K562 (cell line): ENCODE data around the gene CCDC141. TPM values are rescaled to one million over a fixed set of nuclear protein-coding genes. Genes with fewer than 3 reads are reported as not detected.

Source experiments
- ATAC-seq: fragments of 200-7000 bp; cut with Tn5 transposase; 3 replicates; pipeline ENCODE4 v1.9.1; 2020; ENCODE audit warnings: moderate library complexity
- BruUV-seq: library from RNA; stranded (reverse); fragments of 400-500 nt; replicated peaks from 2 replicates; lab custom pipeline; 2021; lab: Mats Ljungman, UMichigan
- CTCF ChIA-PET: fragments of 300-600 bp; formaldehyde crosslinking; extraction: SDS; loops from one replicate; lab custom pipeline; 2021; ENCODE audit warnings: low intra/inter-chr PET ratio; lab: Yijun Ruan, JAX
- POLR2A ChIA-PET: fragments of 300-600, 350-650 bp; sonication (Branson Sonifier 250); formaldehyde crosslinking; extraction: SDS; loops from one replicate; lab custom pipeline; 2021; ENCODE audit warnings: antibody characterized with exemption, inconsistent platforms; lab: Yijun Ruan, JAX
- DNase-seq, 4 experiments: peaks; one replicate each; pipeline versions ENCODE4 v3.0.0 to v3.0.0-alpha.2; 2011 to 2018; ENCODE audit warnings: low spot score in 3 of 4, mixed read lengths in 3 of 4; ENCODE audit errors: extremely low read depth in 1 of 4
- FAIRE-seq: peaks from 2 replicates; lab custom pipeline; 2011; peaks lifted over from hg19 to GRCh38; lab: Jason Lieb, UNC
- H2AFZ ChIP-seq: 2 replicates; pipeline ENCODE4 v1.6.0; 2011; ENCODE audit warnings: low read depth, low read length, control low read depth, inconsistent platforms
- H3K27ac ChIP-seq: fragments of 200-600 bp; 3 replicates; pipeline ENCODE4 v1.8.0; 2011; ENCODE audit warnings: low read depth, mild to moderate bottlenecking, control low read depth, inconsistent platforms, low read length, moderate library complexity, mixed read lengths; ENCODE audit errors: extremely low read depth
- H3K27me3 ChIP-seq, 2 experiments: fragments of 300-600 bp in 1 of 2; 2 replicates in 1 of 2; 3 replicates in 1 of 2; pipeline versions ENCODE4 v1.6.0 to v1.8.0; 2011; ENCODE audit warnings: inconsistent platforms in 2 of 2, low read length in 2 of 2, mild to moderate bottlenecking in 1 of 2, mixed read lengths in 1 of 2, moderate library complexity in 1 of 2; ENCODE audit not compliant: control insufficient read depth in 2 of 2, insufficient read depth in 2 of 2
- H3K36me3 ChIP-seq: fragments of 300-600 bp; 3 replicates; pipeline ENCODE4 v1.8.0; 2011; ENCODE audit warnings: mild to moderate bottlenecking, low read length, inconsistent platforms; ENCODE audit not compliant: control insufficient read depth, insufficient read depth
- H3K4me1 ChIP-seq, 2 experiments: fragments of 200-600 bp in 1 of 2; replicated peaks in 1 of 2; 2 replicates in 1 of 2; 3 replicates in 1 of 2; pipeline versions ENCODE4 v1.5.1 to v1.8.0; 2011; ENCODE audit warnings: inconsistent platforms in 2 of 2, low read length in 2 of 2, mild to moderate bottlenecking in 1 of 2, mixed read lengths in 1 of 2, moderate library complexity in 1 of 2; ENCODE audit not compliant: control insufficient read depth in 2 of 2, insufficient read depth in 2 of 2
- H3K4me2 ChIP-seq: 2 replicates; pipeline ENCODE4 v1.6.1; 2011; ENCODE audit warnings: low read length, control low read depth, inconsistent platforms, mixed read lengths; ENCODE audit not compliant: insufficient read depth
- H3K4me3 ChIP-seq: fragments of 200-600 bp; sonication (generic), shearing (Covaris generic); 2 replicates; pipeline ENCODE4 v1.5.1; 2016; ENCODE audit warnings: control low read depth, inconsistent platforms
- H3K79me2 ChIP-seq: fragments of 200-600 bp; 3 replicates; pipeline ENCODE4 v1.8.0; 2011; ENCODE audit warnings: low read length, inconsistent platforms; ENCODE audit not compliant: control insufficient read depth, insufficient read depth
- H3K9ac ChIP-seq, 2 experiments: 2 replicates each; pipeline versions ENCODE4 v1.6.0 to v1.6.1; 2011; ENCODE audit warnings: low read depth in 2 of 2, low read length in 2 of 2, control low read depth in 1 of 2, inconsistent platforms in 1 of 2, mild to moderate bottlenecking in 1 of 2, mixed read lengths in 1 of 2; ENCODE audit not compliant: insufficient read depth in 1 of 2
- H3K9me1 ChIP-seq: one replicate; pipeline ENCODE4 v1.6.0; 2011; ENCODE audit warnings: inconsistent platforms, mild to moderate bottlenecking, low read length, moderate library complexity; ENCODE audit not compliant: control insufficient read depth, insufficient read depth
- H3K9me3 ChIP-seq: replicated peaks from 2 replicates; pipeline ENCODE4 v1.5.1; 2011; ENCODE audit warnings: low read depth, low read length, inconsistent platforms; ENCODE audit not compliant: control insufficient read depth, insufficient read depth
- H4K20me1 ChIP-seq: replicated peaks from 2 replicates; pipeline ENCODE4 v1.6.1; 2011; ENCODE audit warnings: low read length, inconsistent platforms, mixed read lengths; ENCODE audit not compliant: control insufficient read depth, insufficient read depth
- BCLAF1 ChIP-seq, 2 experiments: fragments of 450-650 bp in 1 of 2; IDR thresholded peaks; 2 replicates each; pipeline ENCODE4 v1.6.1; 2011 to 2017; ENCODE audit warnings: low read depth in 2 of 2, antibody characterized with exemption in 1 of 2, borderline replicate concordance in 1 of 2, low read length in 1 of 2, mild to moderate bottlenecking in 1 of 2, mixed read lengths in 1 of 2; ENCODE audit not compliant: control insufficient read depth in 1 of 2
- ERF ChIP-seq: fragments of 450-650 bp; formaldehyde crosslinking; IDR thresholded peaks from 2 replicates; pipeline ENCODE4 v1.4.0; 2020; ENCODE audit warnings: mild to moderate bottlenecking, mixed read lengths
- MEF2D ChIP-seq: conservative IDR thresholded peaks from 2 replicates; pipeline ENCODE4 v1.6.1; 2016; ENCODE audit warnings: low read depth, missing genetic modification characterization, missing compliant biosample characterization
- OTX1 ChIP-seq: fragments of 450-650 bp; formaldehyde crosslinking; IDR thresholded peaks from 2 replicates; pipeline ENCODE4 v1.4.0; 2022; ENCODE audit warnings: mild to moderate bottlenecking
- PHB2 ChIP-seq: fragments of 450-650 bp; IDR thresholded peaks from 2 replicates; pipeline ENCODE4 v1.6.1; 2017; ENCODE audit warnings: low read depth
- SAFB ChIP-seq: fragments of 200-400 bp; formaldehyde crosslinking; IDR thresholded peaks from 2 replicates; pipeline ENCODE4 v1.6.1; 2017; ENCODE audit warnings: low read depth, low read length, borderline replicate concordance
- SOX6 ChIP-seq: fragments of 450-650 bp; IDR thresholded peaks from 2 replicates; pipeline ENCODE4 v1.6.1; 2014; ENCODE audit warnings: mild to moderate bottlenecking
- ZBTB2 ChIP-seq: fragments of 450-650 bp; IDR thresholded peaks from 2 replicates; pipeline ENCODE4 v1.6.1; 2016; ENCODE audit warnings: antibody characterized with exemption
- ZBTB9 ChIP-seq: fragments of 450-650 bp; formaldehyde crosslinking; IDR thresholded peaks from 2 replicates; pipeline ENCODE4 v1.4.0; 2020; ENCODE audit warnings: mild to moderate bottlenecking, moderate library complexity
- ZNF717 ChIP-seq: fragments of 250-450 bp; sonication (Bioruptor Pico); IDR thresholded peaks from 2 replicates; pipeline ENCODE4 v1.5.0; 2021
- ZNF76 ChIP-seq: fragments of 250-450 bp; sonication (Bioruptor Pico); IDR thresholded peaks from 2 replicates; pipeline ENCODE4 v1.4.0; 2020; ENCODE audit warnings: mild to moderate bottlenecking, moderate library complexity, borderline replicate concordance
- WGBS: fragments of 100-300 bp; shearing (Covaris generic); methylation state at CpG from one replicate; pipeline ENCODE4 v1.1.6; 2016; ENCODE audit warnings: low coverage, mixed read lengths; ENCODE audit not compliant: insufficient coverage; ENCODE audit errors: missing lambda C conversion rate; 5-methylcytosine and 5-hydroxymethylcytosine counted together
- in situ Hi-C: fragments of 300-500 bp; cut with MboI; formaldehyde crosslinking; loops from 4 replicates; pipeline ENCODE4 v1.15.0; 2018; ENCODE audit warnings: inconsistent platforms, mixed read lengths
- intact Hi-C: fragments of 100-400 bp; cut with micrococcal nuclease; formaldehyde crosslinking; loops from 2 replicates; pipeline ENCODE4 v1.14.2; 2022
- polyA plus RNA-seq, 8 experiments: library from polyadenylated mRNA; depleted of rRNA in 4 of 8; stranded (reverse) in 5 of 8; unstranded in 3 of 8; fragments of >200 nt; fragmentation: Nextera tagmentation in 2 of 8; fragmentation: Illumina TruSeq in 1 of 8; extraction: Ambion mirVana in 2 of 8; extraction: Trizol in 1 of 8; gene quantifications; 2 replicates each; pipeline versions ENCODE4 v1.2.1 to v1.2.3, GENCODE V29; 2011 to 2014; ENCODE audit warnings: inconsistent platforms in 1 of 8, missing spikeins in 1 of 8
- total RNA-seq, 7 experiments: library from RNA; depleted of rRNA in 6 of 7; stranded (reverse); fragments of >200 nt in 6 of 7; fragmentation: Illumina TruSeq in 2 of 7; extraction: Trizol in 2 of 7; gene quantifications; 2 replicates each; pipeline versions ENCODE4 v1.2.1 to v1.2.3, GENCODE V29; 2011 to 2021; ENCODE audit warnings: low replicate concordance in 1 of 7

Gene CCDC141
- total and polyA plus RNA-seq, 9 of the 15 experiments (the other 6 are each of a cell fraction or from before 2014, with no cell fraction given): 0.09 TPM; not detected in 8

GRCh38 chr2:178909507-178909906 is 140.4 kb downstream of the CCDC141 start:
- BruUV-seq: no TSS peak
- ChIA-PET CTCF (no interaction called here), POLR2A (interaction anchor here (0.9 to 1.9 kb wide), 2 partner anchors 9 to 12 kb away, joined by 5 read pairs; no protein-coding TSS in a partner anchor)
- no peak overlapping the region for H3K9ac ChIP-seq
- no peak for DNase-seq
- WGBS: 0% methylated on average over 2 of the region's 2 CpGs
- no peaks in the 10 kb centered on the region for H4K20me1 ChIP-seq
- no peaks in the 10 kb centered on the region for H3K36me3 ChIP-seq
- H3K79me2 ChIP-seq: no peaks in the 10 kb centered on the region
- H3K9me3 ChIP-seq: no peaks in the 10 kb centered on the region
- no peaks in the 10 kb centered on the region for H3K9me1 ChIP-seq
- H3K4me2 ChIP-seq: no peak overlapping the region
- TF ChIP-seq MEF2D (tag): no peak
- no peak for TF ChIP-seq ZNF76 (CRISPR knock-in tag)
- TF ChIP-seq ZBTB9 (CRISPR knock-in tag): no peak
- TF ChIP-seq SOX6: no peak
- TF ChIP-seq SAFB: no peak
- no peak for TF ChIP-seq OTX1 (CRISPR knock-in tag)
- TF ChIP-seq ERF (CRISPR knock-in tag): no peak
- no peak for TF ChIP-seq PHB2
- no peak for TF ChIP-seq ZBTB2
- no peak for TF ChIP-seq ZNF717
- TF ChIP-seq BCLAF1 (IDR thresholded peaks at IDR 0.05; ENCODE audit: borderline replicate concordance in 1 of 2, control insufficient read depth in 1 of 2, low read depth in 2 of 2, low read length in 1 of 2): no peak
- no peaks in the 10 kb centered on the region for H3K4me1 ChIP-seq
- no peak overlapping the region for H3K27ac ChIP-seq
- FAIRE-seq: no peak
- no peak overlapping the region for H2AFZ ChIP-seq
- no peaks in the 10 kb centered on the region for H3K27me3 ChIP-seq
- intact Hi-C loops: no loop called here
- ATAC-seq: no peak
- in situ Hi-C loops: no loop called here
- H3K4me3 ChIP-seq: no peak overlapping the region
